B cell (primary cell): ENCODE data around the gene PLAC9.

ENCODE experiments used
- CTCF ChIP-seq: fragments of 200-600 bp; IDR thresholded peaks from one replicate; pipeline ENCODE4 v1.8.0; 2022; ENCODE audit warnings: antibody characterized with exemption, mild to moderate bottlenecking
- EZH2 ChIP-seq: IDR thresholded peaks from 2 replicates; pipeline ENCODE4 v1.6.1; 2012; ENCODE audit warnings: borderline replicate concordance, low read depth, mild to moderate bottlenecking, moderate library complexity, low read length; ENCODE audit not compliant: insufficient read depth, poor library complexity, severe bottlenecking

- TF ChIP-seq CTCF (no peak), EZH2 (no peak)
Observed at GRCh38 chr10:80140251-80140650, 7.7 kb downstream of the PLAC9 start.
